Airway epithelial cell (primary cell): Measurements from ENCODE around the gene PRDX6. TPM values are rescaled to one million over a fixed set of nuclear protein-coding genes. Genes with fewer than 3 reads are reported as not detected.

Experiments
- total RNA-seq: library from RNA; depleted of rRNA; stranded (reverse); fragments of >200 nt; gene quantifications from 2 replicates; pipeline ENCODE4 v1.2.3, GENCODE V29; 2015

Gene PRDX6, protein sequence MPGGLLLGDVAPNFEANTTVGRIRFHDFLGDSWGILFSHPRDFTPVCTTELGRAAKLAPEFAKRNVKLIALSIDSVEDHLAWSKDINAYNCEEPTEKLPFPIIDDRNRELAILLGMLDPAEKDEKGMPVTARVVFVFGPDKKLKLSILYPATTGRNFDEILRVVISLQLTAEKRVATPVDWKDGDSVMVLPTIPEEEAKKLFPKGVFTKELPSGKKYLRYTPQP
- 240 and 282 TPM in 2 replicates for total RNA-seq

GRCh38 chr1:173477286-173478093, at the start of gene PRDX6:
TSS of gene PRDX6 (plus strand) at chr1:173477335. CDS start at chr1:173477398, 63 bp downstream.

Other genes starting within 250 kb of the PRDX6 start
- not detected in 2 replicates for gene SLC9C2, start 125.7 kb downstream of the PRDX6 start, total RNA-seq
- gene TEX50, start 158.0 kb downstream of the PRDX6 start, total RNA-seq: not detected in 2 replicates
- gene ANKRD45, start 192.5 kb downstream of the PRDX6 start, total RNA-seq: 0.70 TPM in 1 of 2 replicates, not detected in the other
- gene KLHL20, start 237.6 kb downstream of the PRDX6 start, total RNA-seq: 18.3 and 21.1 TPM in 2 replicates